Tibial nerve (tissue), 4 donors: ENCODE data around the gene LRRC63. TPM values are rescaled to one million over a fixed set of nuclear protein-coding genes. Genes with fewer than 3 reads are reported as not detected.
A peak's percentile ranks its signal among the peaks of the same experiment; 100 is the strongest.
"Not testable (repeated sequence)": the region's sequence is repeated elsewhere in the genome, so short reads cannot be mapped to it uniquely, and the experiment has no call there.

Source experiments
- DNase-seq, 2 donors: peaks; one replicate each; pipeline ENCODE4 v3.0.0-alpha.2; 2019; ENCODE audit warnings: low spot score in 2 of 2
- H3K27ac ChIP-seq, 4 donors: fragments of 200-600 bp; sonication (generic) in 3 of 4; one replicate each; pipeline ENCODE4 v1.5.1; 2017 to 2019; ENCODE audit warnings: mild to moderate bottlenecking in 1 of 4
- H3K27me3 ChIP-seq, 2 donors: fragments of 200-600 bp; sonication (generic) in 1 of 2; one replicate each; pipeline versions ENCODE4 v1.5.1 to v1.6.0; 2017 to 2019
- H3K36me3 ChIP-seq, 3 donors: fragments of 200-600 bp; sonication (generic); one replicate each; pipeline ENCODE4 v1.5.1; 2018 to 2019
- H3K4me1 ChIP-seq, 4 donors: fragments of 200-600 bp; sonication (generic) in 3 of 4; one replicate each; pipeline ENCODE4 v1.5.1; 2017 to 2019
- H3K4me3 ChIP-seq, 4 donors: fragments of 200-600 bp; sonication (generic) in 3 of 4; one replicate each; pipeline ENCODE4 v1.5.1; 2017 to 2019; ENCODE audit warnings: mild to moderate bottlenecking in 1 of 4, moderate library complexity in 1 of 4
- H3K9me3 ChIP-seq, 4 donors: fragments of 200-600 bp; sonication (generic) in 3 of 4; one replicate each; pipeline ENCODE4 v1.5.1; 2017 to 2019
- CTCF ChIP-seq, 5 experiments: fragments of 200-600 bp in 3 of 5; fragments of 450-650 bp in 2 of 5; sonication (generic) in 3 of 5; IDR thresholded peaks; one replicate each; pipeline ENCODE4 v1.5.1; 2016 to 2019; ENCODE audit warnings: antibody characterized with exemption in 5 of 5, mild to moderate bottlenecking in 3 of 5, moderate library complexity in 2 of 5
- EP300 ChIP-seq, 2 donors: sonication (generic); formaldehyde crosslinking; IDR thresholded peaks; one replicate each; pipeline ENCODE4 v1.6.1; 2017; ENCODE audit warnings: antibody characterized with exemption in 2 of 2, mild to moderate bottlenecking in 1 of 2
- POLR2A ChIP-seq, 2 donors: fragments of 450-650 bp; IDR thresholded peaks; one replicate each; pipeline ENCODE4 v1.6.1; 2017; ENCODE audit warnings: antibody characterized with exemption in 2 of 2, mild to moderate bottlenecking in 2 of 2, moderate library complexity in 2 of 2
- WGBS, 2 donors: methylation state at CpG; one replicate each; pipeline ENCODE4 v1.1.5; 2018; 5-methylcytosine and 5-hydroxymethylcytosine counted together
- total RNA-seq, 4 donors: library from RNA; depleted of rRNA; stranded (reverse); fragments of >200 nt; gene quantifications; one replicate each; pipeline ENCODE4 v1.1.0, GENCODE V29; 2016

LRRC63 gene
- total RNA-seq, 4 donors from 2014 or later, result 0.78 TPM; not detected in 3

DNA sequence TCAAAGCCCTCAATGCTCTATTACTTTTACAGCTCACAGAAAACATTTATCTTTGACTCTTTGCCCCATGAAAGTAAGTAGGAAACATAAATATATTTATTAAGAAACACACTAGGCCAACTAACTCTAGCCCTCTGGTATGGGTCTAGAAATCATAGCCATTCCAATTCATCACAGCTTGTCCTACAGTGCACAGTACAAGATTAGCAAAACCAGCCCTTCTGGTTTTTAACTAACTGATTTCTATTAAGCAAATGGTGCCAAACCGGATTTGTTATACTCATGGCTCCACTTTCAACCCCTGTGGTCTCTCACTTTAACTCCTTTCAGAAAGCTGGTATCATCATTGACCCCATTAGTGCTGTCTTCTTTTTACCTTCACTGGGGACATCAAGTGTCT is 5.6 kb upstream of the LRRC63 start:
- Histone ChIP-seq H3K36me3 (no peaks in the 10 kb centered on the region), H3K9me3 (no peaks in the 10 kb centered on the region), H3K27ac (no peak overlapping the region), H3K4me1 (peaks cover 0 to under 1% (median 0%) of the 10 kb centered on the region in 4 donors), H3K27me3 (no peaks in the 10 kb centered on the region), H3K4me3 (no peak overlapping the region)
- whole genome bisulfite sequencing, 2 donors, result 88 to 97% methylated on average over 1 of the region's 1 CpG
- no peak for DNase-seq
- no peak for TF ChIP-seq POLR2A (IDR thresholded peaks at IDR 0.05)
- no peak for TF ChIP-seq EP300 (IDR thresholded peaks at IDR 0.05)
- no peak for TF ChIP-seq CTCF (IDR thresholded peaks at IDR 0.05)

DNA sequence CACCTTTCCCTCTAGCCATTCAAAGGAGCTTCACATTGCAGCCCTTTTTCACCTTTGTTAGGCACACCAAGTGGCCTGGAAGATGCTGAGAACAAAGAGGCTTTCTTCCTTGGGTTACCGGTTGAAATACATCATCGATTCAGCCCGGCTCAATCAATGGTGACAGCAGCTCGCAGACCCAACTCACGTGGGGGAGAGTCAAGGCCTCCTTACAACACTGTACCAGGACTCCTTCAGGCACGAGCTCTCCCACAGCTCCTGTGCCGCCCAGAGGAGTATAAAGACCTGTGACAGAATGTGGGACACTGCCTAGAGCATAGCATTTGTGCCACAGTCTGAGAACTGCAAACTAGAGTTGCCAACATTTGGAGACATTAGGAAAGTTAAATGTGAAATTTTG is 3.9 kb upstream of the LRRC63 start:
- WGBS, 2 donors, result 54 to 59% methylated on average over 7 of the region's 7 CpGs
- no peak for DNase-seq
- TF ChIP-seq CTCF (IDR thresholded peaks at IDR 0.05) (no peak), POLR2A (IDR thresholded peaks at IDR 0.05) (no peak), EP300 (IDR thresholded peaks at IDR 0.05) (no peak)
- Histone ChIP-seq H3K27ac (no peak overlapping the region), H3K4me3 (no peak overlapping the region), H3K36me3 (no peaks in the 10 kb centered on the region), H3K9me3 (no peaks in the 10 kb centered on the region), H3K4me1 (peaks cover 0 to 11% (median 2%) of the 10 kb centered on the region in 4 donors), H3K27me3 (no peaks in the 10 kb centered on the region)

GRCh38 chr13:46210362-46211083 is 1.2 kb upstream of the LRRC63 start:
- DNase-seq, result no peak
- no peak overlapping the region for H3K4me3 ChIP-seq
- no peak overlapping the region for H3K27ac ChIP-seq
- no peaks in the 10 kb centered on the region for H3K36me3 ChIP-seq
- no peaks in the 10 kb centered on the region for H3K9me3 ChIP-seq
- WGBS, 2 donors, result 75 to 77% methylated on average over 6 of the region's 6 CpGs
- H3K27me3 ChIP-seq, result no peaks in the 10 kb centered on the region
- TF ChIP-seq CTCF (IDR thresholded peaks at IDR 0.05), result no peak
- TF ChIP-seq EP300 (IDR thresholded peaks at IDR 0.05), result no peak
- no peak for TF ChIP-seq POLR2A (IDR thresholded peaks at IDR 0.05)
- H3K4me1 ChIP-seq, result peaks cover 0 to 11% (median 2%) of the 10 kb centered on the region in 4 donors

DNA sequence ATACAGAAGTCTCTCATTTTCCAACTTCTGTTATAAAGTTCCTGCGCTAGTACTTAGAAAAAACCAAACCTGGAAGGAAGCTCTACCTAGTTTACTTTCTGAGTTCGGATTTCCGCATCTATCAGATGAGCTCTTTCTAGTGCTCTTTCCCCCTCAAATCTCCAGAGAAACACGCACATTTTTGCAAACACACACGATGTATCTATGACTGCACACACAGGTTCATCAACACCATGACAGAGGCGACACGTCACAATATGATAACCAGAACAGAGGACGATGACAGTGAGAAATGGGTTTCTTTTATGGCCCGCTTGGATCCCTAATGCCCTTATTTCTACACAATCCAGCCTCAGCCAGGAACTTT is 629 bp upstream of the LRRC63 start:
- H3K4me3 ChIP-seq, result peak overlapping the region; percentile 35 to 54 (median 50)
- no peaks in the 10 kb centered on the region for H3K36me3 ChIP-seq
- H3K27ac ChIP-seq, result peak overlapping the region in 2 of 4 donors; percentile 4 to 28
- no peaks in the 10 kb centered on the region for H3K9me3 ChIP-seq
- DNase-seq, result no peak
- no peaks in the 10 kb centered on the region for H3K27me3 ChIP-seq
- peaks cover 0 to 11% (median 2%) of the 10 kb centered on the region in 4 donors for H3K4me1 ChIP-seq
- 11 to 17% methylated on average over 9 of the region's 9 CpGs for WGBS, 2 donors
- TF ChIP-seq EP300 (IDR thresholded peaks at IDR 0.05) (no peak), POLR2A (IDR thresholded peaks at IDR 0.05) (no peak), CTCF (IDR thresholded peaks at IDR 0.05) (no peak)

DNA sequence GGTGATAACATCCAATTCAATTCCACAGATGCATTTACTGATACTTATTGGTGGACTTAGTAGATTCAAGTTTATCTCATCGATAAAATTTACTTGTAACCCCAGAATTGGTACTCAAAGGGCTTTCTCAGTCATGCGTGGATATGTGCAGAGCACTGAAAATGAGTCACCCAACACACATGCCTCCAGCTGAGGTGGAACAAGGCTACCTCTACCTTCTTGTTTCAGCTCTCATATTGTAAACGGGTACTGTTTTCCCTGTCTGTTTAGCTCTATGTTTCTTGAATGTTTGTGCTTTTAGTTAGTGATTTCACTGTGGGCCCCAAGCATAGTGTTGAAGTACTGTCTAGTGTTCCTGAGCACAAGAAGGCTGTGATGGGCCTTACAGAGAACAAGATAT is 1.5 kb downstream of the LRRC63 start:
- 92 to 96% methylated on average over 3 of the region's 3 CpGs for WGBS, 2 donors
- Histone ChIP-seq H3K27me3 (no peaks in the 10 kb centered on the region), H3K4me3 (no peak overlapping the region), H3K27ac (no peak overlapping the region), H3K36me3 (no peaks in the 10 kb centered on the region), H3K4me1 (peaks cover 0 to 11% (median 2%) of the 10 kb centered on the region in 4 donors), H3K9me3 (peaks cover 0 to 8% (median 0%) of the 10 kb centered on the region in 4 donors)
- TF ChIP-seq CTCF (IDR thresholded peaks at IDR 0.05) (no peak), POLR2A (IDR thresholded peaks at IDR 0.05) (no peak), EP300 (IDR thresholded peaks at IDR 0.05) (no peak)
- no peak for DNase-seq

GRCh38 chr13:46214741-46215140 is 3.0 kb downstream of the LRRC63 start:
- not testable (repeated sequence) for H3K27ac ChIP-seq, H3K9me3 ChIP-seq, DNase-seq, H3K4me3 ChIP-seq, H3K27me3 ChIP-seq, H3K36me3 ChIP-seq
- H3K4me1 ChIP-seq, result peaks cover 0 to 11% (median 2%) of the 10 kb centered on the region in 4 donors
- WGBS, 2 donors, result 89 to 94% methylated on average over 1 of the region's 1 CpG

DNA sequence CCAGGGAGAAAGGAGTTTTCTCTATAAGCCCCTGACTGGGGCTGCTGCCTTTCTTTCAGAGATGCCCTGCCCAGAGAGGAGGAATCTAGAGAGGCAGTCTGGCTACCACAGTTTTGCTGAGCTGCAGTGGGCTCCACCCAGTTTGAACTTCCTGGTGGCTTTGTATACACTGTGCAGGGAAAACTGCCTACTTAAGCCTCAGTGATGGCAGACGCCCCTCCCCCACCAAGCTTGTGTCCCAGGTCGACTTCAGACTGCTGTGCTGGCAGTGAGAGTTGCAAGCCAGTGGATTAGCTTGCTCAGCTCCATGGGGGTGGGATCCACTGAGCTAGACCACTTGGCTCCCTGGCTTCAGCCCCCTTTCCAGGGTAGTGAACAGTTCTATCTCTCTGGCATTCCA is 8.5 kb downstream of the LRRC63 start:
- 0 to 30% methylated on average over 1 to 2 of the region's 2 CpGs for WGBS, 2 donors
- not testable (repeated sequence) for H3K4me3 ChIP-seq, H3K4me1 ChIP-seq, H3K27me3 ChIP-seq, H3K27ac ChIP-seq, H3K36me3 ChIP-seq
- H3K9me3 ChIP-seq, result peaks cover 0 to 34% (median 8%) of the 10 kb centered on the region in 4 donors
- DNase-seq, result peak in 1 of 2 donors; percentile 10
